ENCODE measurements around the gene FLT1. TPM values are rescaled to one million over a fixed set of nuclear protein-coding genes. Genes with fewer than 3 reads are reported as not detected.

The FLT1 gene
- total RNA-seq, 2 donors from 2014 or later, result 12.3 to 44.6 TPM

GRCh38 chr13:28495538-28496187 lies 735 bp upstream of the FLT1 start:
- Histone ChIP-seq H3K36me3 (no peaks in the 10 kb centered on the region), H3K9me3 (no peaks in the 10 kb centered on the region), H3K4me3 (peak overlapping the region; percentile 65), H3K4me1 (ENCODE audit: control insufficient read depth in 1 of 2, low read depth in 2 of 2) (peaks cover 9 to 28% of the 10 kb centered on the region in 2 donors), H3K27me3 (replicated peaks; ENCODE audit: insufficient read depth) (peaks cover 13% of the 10 kb centered on the region), H3K27ac (no peak overlapping the region)
- ATAC-seq (ENCODE audit: insufficient number of reproducible peaks, low FRiP score, low read depth), result no peak
- no peak for TF ChIP-seq CTCF (IDR thresholded peaks at IDR 0.05)
- DNase-seq (ENCODE audit: low spot score), result no peak

GRCh38 chr13:28494504-28494777 lies 487 bp downstream of the FLT1 start:
- Histone ChIP-seq H3K36me3 (no peaks in the 10 kb centered on the region), H3K27ac (no peak overlapping the region), H3K4me1 (ENCODE audit: control insufficient read depth in 1 of 2, low read depth in 2 of 2) (peaks cover 9 to 28% of the 10 kb centered on the region in 2 donors), H3K4me3 (peak overlapping the region; percentile 65), H3K9me3 (no peaks in the 10 kb centered on the region), H3K27me3 (replicated peaks; ENCODE audit: insufficient read depth) (peaks cover 13% of the 10 kb centered on the region)
- TF ChIP-seq CTCF (IDR thresholded peaks at IDR 0.05), result no peak
- DNase-seq (ENCODE audit: low spot score) (no peak), ATAC-seq (ENCODE audit: insufficient number of reproducible peaks, low FRiP score, low read depth) (no peak)

GRCh38 chr13:28493740-28494503 lies 1.0 kb downstream of the FLT1 start:
- no peak for DNase-seq (ENCODE audit: low spot score)
- ATAC-seq (ENCODE audit: insufficient number of reproducible peaks, low FRiP score, low read depth), result no peak
- H3K4me1 ChIP-seq (ENCODE audit: control insufficient read depth in 1 of 2, low read depth in 2 of 2), result peaks cover 9 to 28% of the 10 kb centered on the region in 2 donors
- no peaks in the 10 kb centered on the region for H3K36me3 ChIP-seq
- H3K27me3 ChIP-seq (replicated peaks; ENCODE audit: insufficient read depth), result peaks cover 13% of the 10 kb centered on the region
- no peak for TF ChIP-seq CTCF (IDR thresholded peaks at IDR 0.05)
- no peak overlapping the region for H3K27ac ChIP-seq
- peak overlapping the region; percentile 65 for H3K4me3 ChIP-seq
- H3K9me3 ChIP-seq, result no peaks in the 10 kb centered on the region

- Histone ChIP-seq H3K27me3 (replicated peaks; ENCODE audit: insufficient read depth) (peaks cover 13% of the 10 kb centered on the region), H3K9me3 (no peaks in the 10 kb centered on the region), H3K36me3 (no peaks in the 10 kb centered on the region), H3K4me3 (peak overlapping the region; percentile 65), H3K4me1 (ENCODE audit: control insufficient read depth in 1 of 2, low read depth in 2 of 2) (peaks cover 9 to 28% of the 10 kb centered on the region in 2 donors), H3K27ac (no peak overlapping the region)
- DNase-seq (ENCODE audit: low spot score) (no peak), ATAC-seq (ENCODE audit: insufficient number of reproducible peaks, low FRiP score, low read depth) (no peak)
- no peak for TF ChIP-seq CTCF (IDR thresholded peaks at IDR 0.05)
Observed at GRCh38 chr13:28492569-28493367, 2.2 kb downstream of the FLT1 start.

- ATAC-seq (ENCODE audit: insufficient number of reproducible peaks, low FRiP score, low read depth) (no peak), DNase-seq (ENCODE audit: low spot score) (no peak)
- H3K4me3 ChIP-seq, result no peak overlapping the region
- TF ChIP-seq CTCF (IDR thresholded peaks at IDR 0.05), result no peak
- no peak overlapping the region for H3K27ac ChIP-seq
- no peaks in the 10 kb centered on the region for H3K9me3 ChIP-seq
- no peaks in the 10 kb centered on the region for H3K36me3 ChIP-seq
- peaks cover 13% of the 10 kb centered on the region for H3K27me3 ChIP-seq (replicated peaks; ENCODE audit: insufficient read depth)
- peaks cover 9 to 16% of the 10 kb centered on the region in 2 donors for H3K4me1 ChIP-seq (ENCODE audit: control insufficient read depth in 1 of 2, low read depth in 2 of 2)
Observed at GRCh38 chr13:28490061-28490460, 4.9 kb downstream of the FLT1 start.
